Gastrocnemius medialis (tissue), 4 donors: ENCODE results near the gene PIK3C3. TPM values are rescaled to one million over a fixed set of nuclear protein-coding genes. Genes with fewer than 3 reads are reported as not detected.
"Not testable (repeated sequence)": the region's sequence is repeated elsewhere in the genome, so short reads cannot be mapped to it uniquely, and the experiment has no call there.

Source experiments
- ATAC-seq, 2 donors: fragments of 150-250 bp; one replicate each; pipeline ENCODE4 v1.9.1; 2016
- DNase-seq, 2 donors: peaks; one replicate each; pipeline ENCODE4 v3.0.0-alpha.2; 2019
- H3K27ac ChIP-seq, 4 donors: fragments of 200-600 bp; sonication (generic); 1 replicate in 1 of 4; 2 replicates in 3 of 4; pipeline ENCODE4 v1.5.1; 2016 to 2018; ENCODE audit warnings: mild to moderate bottlenecking in 2 of 4, moderate library complexity in 1 of 4
- H3K27me3 ChIP-seq, 3 donors: fragments of 200-600 bp; sonication (generic) in 2 of 3; 1 replicate in 1 of 3; 2 replicates in 2 of 3; pipeline versions ENCODE4 v1.5.1 to v1.6.0; 2016 to 2019; ENCODE audit warnings: mild to moderate bottlenecking in 1 of 3, moderate library complexity in 1 of 3
- H3K36me3 ChIP-seq, 2 donors: fragments of 200-600 bp; sonication (generic) in 1 of 2; one replicate each; pipeline ENCODE4 v1.5.1; 2017 to 2018
- H3K4me1 ChIP-seq, 2 donors: fragments of 200-600 bp; sonication (generic) in 1 of 2; one replicate each; pipeline ENCODE4 v1.5.1; 2016 to 2017; ENCODE audit warnings: mild to moderate bottlenecking in 2 of 2
- H3K4me3 ChIP-seq, 4 donors: fragments of 200-600 bp; sonication (generic) in 3 of 4; 1 replicate in 1 of 4; 2 replicates in 3 of 4; pipeline ENCODE4 v1.5.1; 2016 to 2019; ENCODE audit warnings: mild to moderate bottlenecking in 2 of 4
- H3K9me3 ChIP-seq, 3 donors: fragments of 200-600 bp; sonication (generic) in 2 of 3; 1 replicate in 1 of 3; 2 replicates in 2 of 3; pipeline ENCODE4 v1.5.1; 2016 to 2019
- POLR2A ChIP-seq, 2 donors: fragments of 450-650 bp; IDR thresholded peaks; one replicate each; pipeline ENCODE4 v1.6.1; 2017; ENCODE audit warnings: antibody characterized with exemption in 2 of 2, mild to moderate bottlenecking in 2 of 2, moderate library complexity in 2 of 2
- in situ Hi-C, 4 donors: fragments of 200-750 bp; cut with MboI; loops; one replicate each; pipeline versions ENCODE4 v1.15.0 to v1.8.0; 2017; ENCODE audit warnings: low sequenced_read_pairs in 4 of 4
- intact Hi-C: fragments of 100-400 bp; cut with DNase I; formaldehyde crosslinking; loops from one replicate; pipeline ENCODE4 v1.15.1; 2023; ENCODE audit warnings: low total_unique reads
- total RNA-seq, 4 donors: library from RNA; depleted of rRNA; stranded (reverse); fragments of >200 nt; gene quantifications; one replicate each; pipeline versions ENCODE4 v1.1.0 to v1.2.3, GENCODE V29; 2016
- TF ChIP-seq, protein P1 (sequence below), 5 experiments: fragments of 450-650 bp in 3 of 5; fragments of 200-600 bp in 2 of 5; sonication (generic) in 2 of 5; IDR thresholded peaks in 4 of 5; conservative IDR thresholded peaks in 1 of 5; 1 replicate in 4 of 5; 2 replicates in 1 of 5; pipeline ENCODE4 v1.5.1; 2016 to 2019; ENCODE audit warnings: antibody characterized with exemption in 5 of 5, mild to moderate bottlenecking in 3 of 5, moderate library complexity in 3 of 5

Gene PIK3C3
- total RNA-seq, 4 donors from 2014 or later, result 21.7 to 38.6 (median 29.6) TPM

DNA sequence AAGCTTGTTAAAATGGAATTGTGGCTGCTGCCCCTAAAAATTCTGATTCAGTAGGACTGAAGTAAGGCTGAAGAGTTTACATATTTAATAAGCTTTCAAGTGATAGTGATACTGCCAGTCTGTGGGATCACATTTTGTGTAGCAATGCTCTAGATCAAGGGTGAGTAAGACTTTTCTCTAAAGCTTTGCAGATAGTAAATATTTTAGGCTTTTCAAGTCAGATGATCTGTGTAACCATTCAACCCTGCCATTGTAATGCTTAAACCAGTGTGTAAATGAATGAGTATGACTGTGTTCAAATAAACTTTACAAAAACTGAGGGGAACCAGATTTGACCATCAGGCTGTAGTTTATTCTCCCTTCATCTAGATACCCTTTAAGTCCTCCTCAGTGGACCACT, 92.7 kb downstream of the PIK3C3 start:
- Histone ChIP-seq H3K9me3 (no peaks in the 10 kb centered on the region), H3K27me3 (no peaks in the 10 kb centered on the region), H3K27ac (no peak overlapping the region), H3K4me1 (peaks cover 0 to under 1% of the 10 kb centered on the region in 2 donors), H3K36me3 (peaks cover 0 to 56% of the 10 kb centered on the region in 2 donors), H3K4me3 (no peak overlapping the region)
- in situ Hi-C loops (no loop called here), intact Hi-C loops (no loop called here)
- TF ChIP-seq, protein P1, sequence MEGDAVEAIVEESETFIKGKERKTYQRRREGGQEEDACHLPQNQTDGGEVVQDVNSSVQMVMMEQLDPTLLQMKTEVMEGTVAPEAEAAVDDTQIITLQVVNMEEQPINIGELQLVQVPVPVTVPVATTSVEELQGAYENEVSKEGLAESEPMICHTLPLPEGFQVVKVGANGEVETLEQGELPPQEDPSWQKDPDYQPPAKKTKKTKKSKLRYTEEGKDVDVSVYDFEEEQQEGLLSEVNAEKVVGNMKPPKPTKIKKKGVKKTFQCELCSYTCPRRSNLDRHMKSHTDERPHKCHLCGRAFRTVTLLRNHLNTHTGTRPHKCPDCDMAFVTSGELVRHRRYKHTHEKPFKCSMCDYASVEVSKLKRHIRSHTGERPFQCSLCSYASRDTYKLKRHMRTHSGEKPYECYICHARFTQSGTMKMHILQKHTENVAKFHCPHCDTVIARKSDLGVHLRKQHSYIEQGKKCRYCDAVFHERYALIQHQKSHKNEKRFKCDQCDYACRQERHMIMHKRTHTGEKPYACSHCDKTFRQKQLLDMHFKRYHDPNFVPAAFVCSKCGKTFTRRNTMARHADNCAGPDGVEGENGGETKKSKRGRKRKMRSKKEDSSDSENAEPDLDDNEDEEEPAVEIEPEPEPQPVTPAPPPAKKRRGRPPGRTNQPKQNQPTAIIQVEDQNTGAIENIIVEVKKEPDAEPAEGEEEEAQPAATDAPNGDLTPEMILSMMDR (IDR thresholded peaks at IDR 0.05 in 4 of 5, conservative IDR thresholded peaks at IDR 0.05 in 1 of 5), result no peak
- no peak for TF ChIP-seq POLR2A (IDR thresholded peaks at IDR 0.05)
- DNase-seq (no peak), ATAC-seq (no peak)

DNA sequence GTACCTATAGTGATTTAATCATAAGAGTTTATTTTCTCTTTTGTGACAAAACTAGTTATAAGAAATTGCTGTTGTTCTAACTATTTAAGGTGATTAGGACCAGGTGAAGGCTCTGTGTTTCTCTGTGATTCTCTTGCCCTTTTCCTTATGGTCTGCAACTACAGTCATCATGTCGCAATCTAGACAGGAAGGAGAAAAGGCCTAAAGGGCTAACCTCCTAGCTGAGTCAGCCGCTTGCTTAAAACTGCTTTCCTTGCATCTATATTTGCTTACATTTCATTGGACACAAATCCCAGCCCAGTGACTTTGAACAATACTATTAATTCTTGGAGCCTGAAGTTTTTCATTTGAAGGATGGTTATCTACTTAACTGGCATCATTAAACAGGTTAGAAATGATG, 93.1 kb downstream of the PIK3C3 start:
- H3K27me3 ChIP-seq, result no peaks in the 10 kb centered on the region
- DNase-seq (no peak), ATAC-seq (no peak)
- in situ Hi-C loops, result no loop called here
- peaks cover 0 to 51% of the 10 kb centered on the region in 2 donors for H3K36me3 ChIP-seq
- intact Hi-C loops, result no loop called here
- H3K4me3 ChIP-seq, result no peak overlapping the region
- no peak for TF ChIP-seq POLR2A (IDR thresholded peaks at IDR 0.05)
- TF ChIP-seq, protein P1 (IDR thresholded peaks at IDR 0.05 in 4 of 5, conservative IDR thresholded peaks at IDR 0.05 in 1 of 5), result no peak
- no peak overlapping the region for H3K27ac ChIP-seq
- no peaks in the 10 kb centered on the region for H3K9me3 ChIP-seq
- H3K4me1 ChIP-seq, result peaks cover 3 to 4% of the 10 kb centered on the region in 2 donors

DNA sequence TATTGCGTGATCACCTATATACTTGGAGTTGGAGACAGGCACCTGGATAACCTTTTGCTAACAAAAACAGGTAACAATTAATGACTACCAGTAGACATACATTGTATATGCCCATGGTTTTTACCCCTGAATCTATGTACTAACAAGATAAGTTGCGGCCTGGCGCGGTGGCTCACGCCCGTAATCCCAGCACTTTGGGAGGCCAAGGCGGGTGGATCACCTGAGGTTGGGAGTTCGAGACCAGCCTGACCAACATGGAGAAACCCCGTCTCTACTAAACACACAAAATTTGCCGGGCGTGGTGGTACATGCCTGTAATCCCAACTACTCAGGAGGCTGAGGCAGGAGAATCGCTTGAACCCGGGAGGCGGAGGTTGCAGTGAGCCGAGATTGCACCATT, 94.5 kb downstream of the PIK3C3 start:
- H3K9me3 ChIP-seq, H3K4me1 ChIP-seq, H3K27me3 ChIP-seq, intact Hi-C loops, H3K27ac ChIP-seq, ATAC-seq, in situ Hi-C loops, H3K4me3 ChIP-seq, DNase-seq: not testable (repeated sequence)
- H3K36me3 ChIP-seq, result peaks cover 0 to 43% of the 10 kb centered on the region in 2 donors

DNA sequence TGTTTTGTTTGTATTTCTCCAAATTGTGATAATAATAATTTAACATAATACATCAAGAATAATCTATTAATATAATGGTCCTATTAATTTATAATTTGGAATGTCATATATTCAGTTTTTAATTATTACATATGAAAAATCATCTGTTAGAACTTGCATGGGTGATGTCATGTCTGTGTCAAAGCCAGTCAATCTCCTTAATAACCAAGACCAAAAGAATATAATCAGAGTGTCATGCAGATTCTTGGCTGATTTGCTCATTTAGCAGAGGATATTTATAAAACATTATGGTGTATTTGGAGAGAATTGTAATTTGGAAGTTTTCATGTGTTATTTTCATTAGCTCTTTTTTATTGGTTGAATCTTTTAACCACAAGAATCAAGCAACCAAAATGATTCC, 96.4 kb downstream of the PIK3C3 start:
- no peak overlapping the region for H3K27ac ChIP-seq
- H3K27me3 ChIP-seq, result no peaks in the 10 kb centered on the region
- intact Hi-C loops (no loop called here), in situ Hi-C loops (no loop called here)
- H3K4me3 ChIP-seq, result no peak overlapping the region
- H3K36me3 ChIP-seq, result peaks cover 0 to 42% of the 10 kb centered on the region in 2 donors
- no peaks in the 10 kb centered on the region for H3K9me3 ChIP-seq
- no peak for ATAC-seq
- TF ChIP-seq, protein P1 (IDR thresholded peaks at IDR 0.05 in 4 of 5, conservative IDR thresholded peaks at IDR 0.05 in 1 of 5), result no peak
- TF ChIP-seq POLR2A (IDR thresholded peaks at IDR 0.05), result no peak
- DNase-seq, result no peak
- H3K4me1 ChIP-seq, result peaks cover 3 to 4% of the 10 kb centered on the region in 2 donors

DNA sequence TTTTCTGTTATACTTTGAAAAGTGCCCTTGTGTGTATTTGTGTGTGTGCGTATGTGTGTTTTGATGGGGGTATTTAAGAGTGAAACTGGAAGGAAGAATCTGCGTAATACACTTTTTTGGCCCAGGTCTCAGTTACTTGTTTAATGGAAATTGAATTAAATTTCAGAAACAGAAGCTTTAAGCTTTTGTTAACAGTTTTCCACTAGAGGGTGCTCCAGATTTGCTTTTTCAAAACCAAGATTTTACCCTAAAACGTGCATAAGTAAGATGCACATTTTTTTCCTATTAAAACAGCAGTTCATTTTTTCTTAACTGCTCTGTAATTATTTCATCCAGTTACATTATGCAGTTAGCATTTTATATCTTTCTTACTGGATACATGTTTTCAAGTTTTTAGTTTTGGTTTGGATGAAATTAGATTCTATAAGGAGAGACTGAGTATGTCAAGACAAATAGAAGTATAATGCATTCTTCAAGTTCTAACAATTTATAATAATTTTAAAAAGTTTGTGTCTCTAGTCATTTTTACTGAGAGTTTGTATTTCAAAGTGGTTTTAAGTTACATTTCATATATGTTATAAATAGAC, 97.2 kb downstream of the PIK3C3 start:
- Histone ChIP-seq H3K36me3 (peaks cover 0 to 34% of the 10 kb centered on the region in 2 donors), H3K27ac (no peak overlapping the region), H3K27me3 (no peaks in the 10 kb centered on the region), H3K4me1 (peaks cover 3 to 4% of the 10 kb centered on the region in 2 donors), H3K9me3 (no peaks in the 10 kb centered on the region), H3K4me3 (no peak overlapping the region)
- DNase-seq, result no peak
- in situ Hi-C loops (no loop called here), intact Hi-C loops (no loop called here)
- TF ChIP-seq POLR2A (IDR thresholded peaks at IDR 0.05), result no peak
- TF ChIP-seq, protein P1 (IDR thresholded peaks at IDR 0.05 in 4 of 5, conservative IDR thresholded peaks at IDR 0.05 in 1 of 5), result no peak
- ATAC-seq, result no peak
